DMS 273 treated with DMSO at 0.1 percent for 48 hours (cell line): ENCODE data around the gene ZMYM4.

Source experiments
- DNase-seq: peaks from one replicate; lab custom pipeline; 2025; lab: John Stamatoyannopoulos, UW

The ZMYM4 gene

GRCh38 chr1:35406103-35406502 lies 137.6 kb downstream of the ZMYM4 start:
- no peak for DNase-seq

DNA sequence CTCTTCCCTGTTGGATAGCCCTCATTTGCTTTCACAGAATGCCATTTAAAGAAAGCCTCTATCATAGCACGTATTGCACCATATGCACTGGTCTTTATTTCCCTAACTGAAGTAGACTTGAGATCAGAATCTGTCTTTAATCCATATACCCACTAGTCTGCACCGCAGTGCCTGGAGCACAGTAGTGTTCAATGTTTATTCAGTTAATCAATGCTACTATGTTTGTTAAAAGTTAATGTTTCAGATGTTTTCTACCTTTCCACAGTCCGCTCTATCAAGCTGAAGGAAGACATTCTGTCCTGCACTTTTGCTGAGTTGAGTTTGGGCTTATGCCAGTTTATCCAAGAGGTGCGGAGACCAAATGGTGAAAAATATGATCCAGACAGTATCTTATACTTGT lies 139.2 kb downstream of the ZMYM4 start:
- DNase-seq: no peak

DNA sequence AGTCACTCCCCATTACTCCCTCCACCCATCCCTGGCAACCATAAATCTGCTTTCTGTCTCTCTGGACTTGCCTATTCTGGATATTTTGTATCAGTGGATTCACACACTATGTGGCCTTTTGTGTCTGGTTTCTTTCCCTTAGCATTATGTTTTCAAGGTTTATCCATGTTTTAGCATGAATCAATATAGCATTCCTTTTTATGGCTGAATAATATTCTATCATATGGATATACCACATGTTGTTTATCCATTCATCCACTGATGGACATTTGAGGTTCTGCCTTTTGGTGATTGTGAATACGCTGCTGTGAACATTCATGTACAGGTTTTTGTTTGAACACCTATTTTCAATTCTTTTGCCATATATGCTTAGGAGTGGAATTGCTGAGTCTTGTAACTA lies 140.4 kb downstream of the ZMYM4 start:
- no peak for DNase-seq

- DNase-seq: no peak
Measured at GRCh38 chr1:35426097-35426586, 157.6 kb downstream of the ZMYM4 start.

DNA sequence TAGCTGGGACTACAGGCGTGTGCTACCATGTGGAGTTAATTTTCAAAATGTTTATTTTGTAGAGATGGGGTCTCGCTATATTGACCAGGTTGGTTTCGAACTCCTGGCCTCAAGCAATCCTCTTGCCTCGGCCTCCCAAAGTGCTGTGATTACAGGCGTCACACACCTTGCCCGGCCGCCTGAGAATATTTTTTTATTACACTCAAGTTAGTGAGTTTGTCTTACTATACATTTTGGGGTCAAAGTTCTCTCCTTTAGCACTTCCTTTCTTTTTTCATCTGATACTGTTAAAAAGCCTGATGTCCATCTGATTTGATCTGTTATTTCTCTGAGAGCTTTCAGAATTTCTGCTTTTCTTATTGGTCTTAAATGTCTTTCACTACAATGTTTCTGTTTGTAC lies 159.9 kb downstream of the ZMYM4 start:
- no peak for DNase-seq

DNA sequence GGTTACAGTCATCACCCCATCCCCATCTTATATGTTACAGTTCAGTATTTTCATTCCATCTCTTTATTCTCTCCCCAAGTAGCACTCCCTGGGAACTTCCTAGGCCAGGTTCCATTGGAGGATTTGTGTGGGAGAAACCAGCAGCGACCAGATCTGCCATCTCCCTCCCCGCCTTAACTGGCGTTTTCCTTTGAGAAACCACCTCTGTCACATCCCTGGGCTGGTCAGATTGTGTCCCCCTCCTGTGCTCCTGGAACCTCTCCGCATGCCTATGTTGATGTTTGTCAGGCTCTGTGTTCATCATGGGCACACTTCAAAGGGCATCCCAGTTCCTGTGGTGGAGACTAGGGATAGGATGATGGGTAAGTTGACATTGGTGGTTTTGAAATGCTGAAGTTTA lies 162.3 kb downstream of the ZMYM4 start:
- DNase-seq: no peak

- no peak for DNase-seq
Measured at GRCh38 chr1:35431173-35431599, 162.7 kb downstream of the ZMYM4 start.

- DNase-seq: no peak
Measured at GRCh38 chr1:35432231-35432630, 163.7 kb downstream of the ZMYM4 start.

DNA sequence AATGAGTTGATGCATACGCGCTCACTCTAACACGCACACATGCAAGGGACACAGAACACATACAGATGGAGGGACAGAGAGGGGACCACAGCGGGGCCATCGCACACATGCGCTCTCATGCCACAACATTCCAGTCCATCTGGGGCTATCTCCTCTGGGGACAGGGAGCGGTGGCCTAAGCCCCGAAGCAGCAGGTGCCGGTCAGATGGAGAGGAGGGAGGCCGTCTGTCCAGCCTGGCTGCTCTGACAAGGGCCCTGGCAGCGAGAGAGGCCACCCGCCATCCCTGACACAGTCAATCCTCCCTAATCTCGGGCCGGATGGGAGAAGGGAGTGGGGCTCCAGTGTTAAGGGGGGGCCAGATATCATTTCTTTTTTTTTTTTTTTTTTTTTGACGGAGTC lies 165.2 kb downstream of the ZMYM4 start:
- no peak for DNase-seq

- DNase-seq: no peak
Measured at GRCh38 chr1:35434703-35435102, 166.2 kb downstream of the ZMYM4 start.

GRCh38 chr1:35436078-35436477 lies 167.6 kb downstream of the ZMYM4 start:
- no peak for DNase-seq

GRCh38 chr1:35437200-35437599 lies 168.7 kb downstream of the ZMYM4 start:
- DNase-seq: no peak

DNA sequence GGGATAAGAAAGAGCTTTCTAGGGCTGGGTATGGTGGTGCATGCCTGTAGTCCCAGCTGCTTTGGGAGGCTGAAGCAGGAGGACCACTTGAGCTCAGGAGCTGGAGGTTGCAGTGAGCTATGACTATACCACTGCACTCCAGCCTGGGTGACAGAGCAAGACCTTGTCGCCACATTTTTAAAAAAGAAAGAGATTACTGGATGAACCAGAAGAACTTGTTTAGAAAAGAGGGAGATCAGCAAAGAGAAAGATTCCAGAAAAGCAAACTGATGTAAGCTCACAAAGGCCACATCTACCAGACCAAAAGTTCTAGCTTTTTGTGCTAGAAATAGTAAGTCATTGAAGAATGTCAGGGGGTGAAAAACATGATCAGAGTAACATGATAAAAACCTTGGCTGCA lies 171.1 kb downstream of the ZMYM4 start:
- no peak for DNase-seq

DNA sequence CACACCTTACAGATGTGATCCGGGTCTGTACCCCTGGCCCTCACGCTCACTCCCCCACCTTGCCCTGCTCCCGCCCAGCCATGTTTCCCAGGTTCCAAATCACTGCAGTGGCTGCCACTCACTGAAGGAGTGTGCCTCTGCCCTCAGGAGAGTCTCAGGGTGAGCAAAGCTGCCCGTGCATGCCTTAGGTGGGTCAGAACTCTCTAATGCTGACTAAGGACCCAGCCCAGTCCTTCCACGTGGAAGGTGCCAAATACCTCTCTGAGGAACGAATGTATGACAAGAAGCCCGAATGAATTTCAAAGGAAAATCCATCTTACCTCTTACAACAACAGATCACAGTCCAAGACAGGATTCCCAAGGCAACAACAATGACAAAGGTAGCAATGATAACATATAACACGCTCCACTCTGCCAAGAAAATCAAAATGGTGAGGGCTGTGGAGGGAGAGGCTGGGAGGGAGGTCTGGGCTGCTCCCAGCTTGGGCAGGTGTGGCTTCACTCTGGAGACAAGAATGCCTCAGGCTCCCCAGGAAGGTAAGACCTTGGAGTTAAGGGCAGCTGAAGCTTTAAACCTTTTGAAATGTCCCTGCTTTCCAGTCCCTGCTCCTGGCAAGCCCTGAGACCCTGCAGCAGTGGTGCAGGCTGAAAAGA lies 173.5 kb downstream of the ZMYM4 start:
- no peak for DNase-seq

DNA sequence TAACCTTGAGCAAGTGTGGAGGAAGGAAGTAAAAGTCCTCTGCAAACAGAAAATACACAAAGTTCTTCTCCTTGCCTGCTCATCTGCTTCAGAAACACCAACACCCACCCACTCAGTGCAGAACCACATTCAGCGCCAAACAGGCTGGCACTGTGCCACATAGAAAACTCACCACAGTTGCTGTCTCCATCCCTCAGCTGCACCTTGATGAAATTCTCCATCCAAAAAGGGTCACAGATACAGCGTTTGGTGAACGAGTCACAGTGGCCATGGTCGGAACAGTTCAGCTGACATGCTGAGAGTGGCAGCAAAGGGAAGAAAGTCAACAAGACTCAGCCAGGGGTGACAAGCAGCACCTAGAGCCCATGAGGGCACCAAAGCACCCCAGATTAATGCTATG lies 174.2 kb downstream of the ZMYM4 start:
- no peak for DNase-seq

- DNase-seq: no peak
Measured at GRCh38 chr1:35443768-35444518, 175.4 kb downstream of the ZMYM4 start.

DNA sequence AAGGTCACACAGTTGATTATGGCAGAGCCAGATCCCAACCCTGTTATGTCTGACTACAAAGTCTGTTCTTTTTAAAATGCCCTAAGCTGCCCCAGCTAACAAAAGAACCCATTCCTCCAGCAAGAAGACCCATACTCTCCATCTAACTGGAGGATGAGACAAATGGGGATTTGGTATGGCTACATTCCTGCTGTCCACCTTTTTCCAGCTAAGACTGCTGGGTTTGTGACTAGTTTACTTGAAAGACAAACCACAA lies 175.9 kb downstream of the ZMYM4 start:
- no peak for DNase-seq

- DNase-seq: no peak
Measured at GRCh38 chr1:35447278-35447677, 178.8 kb downstream of the ZMYM4 start.

DNA sequence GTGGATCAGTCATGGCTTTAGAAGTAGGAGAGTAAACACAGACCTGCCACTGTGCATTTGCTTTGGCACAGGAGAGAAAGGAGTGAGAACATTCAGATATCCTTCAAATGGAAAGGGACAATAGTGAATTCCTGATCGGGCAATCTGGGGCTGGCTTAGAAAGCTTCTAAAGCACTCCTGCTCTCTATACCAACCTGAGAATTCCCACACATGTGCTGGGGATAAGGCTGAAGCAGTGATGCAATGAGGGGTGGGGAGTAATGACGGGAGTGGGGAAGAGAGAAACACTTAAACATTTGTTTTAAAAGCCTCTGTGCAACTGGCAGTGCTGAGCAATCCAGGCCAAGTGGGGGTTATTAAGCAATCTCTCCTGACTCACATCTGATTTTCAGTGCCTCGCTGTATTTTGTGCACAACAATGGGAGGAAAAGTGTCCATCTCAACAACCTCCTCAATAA lies 179.9 kb downstream of the ZMYM4 start:
- no peak for DNase-seq

- DNase-seq: no peak
Measured at GRCh38 chr1:35449334-35450008, 181.0 kb downstream of the ZMYM4 start.

GRCh38 chr1:35451125-35451528 lies 182.6 kb downstream of the ZMYM4 start:
- no peak for DNase-seq

GRCh38 chr1:35452106-35452774 lies 183.7 kb downstream of the ZMYM4 start:
- no peak for DNase-seq

DNA sequence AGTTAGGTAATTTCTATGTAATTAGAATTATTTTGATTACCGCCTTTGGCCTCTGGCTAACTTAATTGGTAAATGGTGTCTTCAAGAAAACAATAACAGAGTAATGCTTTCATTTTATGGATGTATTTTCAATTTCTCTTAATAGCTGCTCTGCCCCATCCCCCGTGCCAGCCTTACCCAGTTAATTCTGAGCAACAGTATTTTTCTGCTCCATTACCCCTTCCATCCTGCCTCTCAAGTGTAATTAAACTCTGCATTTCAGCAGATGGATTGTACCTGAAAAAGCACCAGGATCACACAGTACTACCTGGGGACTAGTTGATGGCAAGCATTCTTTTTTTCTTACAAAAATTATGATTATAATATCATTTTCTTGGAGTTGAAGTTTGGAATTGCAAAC lies 184.5 kb downstream of the ZMYM4 start:
- DNase-seq: no peak
